Spleen (tissue), 11 donors: ENCODE measurements around the gene KDM4B. TPM values are rescaled to one million over a fixed set of nuclear protein-coding genes. Genes with fewer than 3 reads are reported as not detected.

Experiments used
- DNase-seq: peaks from one replicate; pipeline ENCODE4 v3.0.0-alpha.2; 2020
- H3K27ac ChIP-seq, 8 donors: fragments of 200-600 bp; sonication (generic) in 7 of 8; 1 replicate in 4 of 8; 2 replicates in 4 of 8; pipeline versions ENCODE4 v1.5.0 to v1.8.0; 2016 to 2021; ENCODE audit warnings: inconsistent platforms in 4 of 8, mild to moderate bottlenecking in 4 of 8, moderate library complexity in 1 of 8
- H3K27me3 ChIP-seq, 7 donors: fragments of 200-600 bp; sonication (generic) in 6 of 7; replicated peaks in 1 of 7; 1 replicate in 4 of 7; 2 replicates in 3 of 7; pipeline versions ENCODE4 v1.5.0 to v1.8.0; 2016 to 2021; ENCODE audit warnings: inconsistent platforms in 3 of 7, mild to moderate bottlenecking in 1 of 7
- H3K36me3 ChIP-seq, 6 donors: fragments of 200-600 bp; sonication (generic) in 5 of 6; 1 replicate in 4 of 6; 2 replicates in 2 of 6; pipeline versions ENCODE4 v1.5.0 to v1.8.0; 2016 to 2021; ENCODE audit warnings: inconsistent platforms in 2 of 6
- H3K4me1 ChIP-seq, 6 donors: fragments of 200-600 bp; sonication (generic) in 5 of 6; 1 replicate in 3 of 6; 2 replicates in 3 of 6; pipeline versions ENCODE4 v1.5.0 to v1.8.0; 2016 to 2021; ENCODE audit warnings: inconsistent platforms in 3 of 6
- H3K4me3 ChIP-seq, 8 donors: fragments of 200-600 bp; sonication (generic) in 7 of 8; 1 replicate in 4 of 8; 2 replicates in 4 of 8; pipeline versions ENCODE4 v1.5.0 to v1.8.0; 2016 to 2021; ENCODE audit warnings: inconsistent platforms in 4 of 8, mild to moderate bottlenecking in 4 of 8, moderate library complexity in 2 of 8
- H3K9me3 ChIP-seq, 8 donors: fragments of 200-600 bp; sonication (generic) in 7 of 8; 1 replicate in 4 of 8; 2 replicates in 4 of 8; pipeline versions ENCODE4 v1.5.0 to v1.8.0; 2016 to 2021; ENCODE audit warnings: inconsistent platforms in 4 of 8
- CTCF ChIP-seq, 11 experiments: fragments of 200-600 bp in 7 of 11; fragments of 450-650 bp in 4 of 11; sonication (generic) in 4 of 11; IDR thresholded peaks in 8 of 11; conservative IDR thresholded peaks in 3 of 11; 1 replicate in 7 of 11; 2 replicates in 4 of 11; pipeline versions ENCODE4 v1.4.0 to v1.8.0; 2016 to 2021; ENCODE audit warnings: antibody characterized with exemption in 11 of 11, inconsistent platforms in 4 of 11, mild to moderate bottlenecking in 1 of 11
- POLR2A ChIP-seq, 3 donors: fragments of 450-650 bp; IDR thresholded peaks; one replicate each; pipeline ENCODE4 v1.5.1; 2017; ENCODE audit warnings: antibody characterized with exemption in 3 of 3, mild to moderate bottlenecking in 1 of 3
- POLR2AphosphoS5 ChIP-seq, 3 donors: sonication (generic); formaldehyde crosslinking; IDR thresholded peaks; one replicate each; pipeline ENCODE4 v1.5.1; 2017; ENCODE audit warnings: antibody characterized with exemption in 3 of 3
- WGBS, 5 donors: extraction: QIAGEN DNeasy Blood & Tissue Kit in 3 of 5; methylation state at CpG; one replicate each; pipeline versions ENCODE4 v1.1.5 to v1.1.7; 2013 to 2018; 5-methylcytosine and 5-hydroxymethylcytosine counted together
- intact Hi-C: fragments of 100-400 bp; cut with DNase I; formaldehyde crosslinking; loops from one replicate; pipeline ENCODE4 v1.15.0; 2023; ENCODE audit warnings: low total_unique reads
- polyA plus RNA-seq, 3 donors: library from polyadenylated mRNA; stranded (reverse); fragments of 200-250 nt; gene quantifications; one replicate each; pipeline ENCODE4 v1.2.1, GENCODE V29; 2013
- total RNA-seq, 7 donors: library from RNA; depleted of rRNA in 3 of 7; stranded (reverse); fragments of >200 nt in 3 of 7; fragmentation: NEBNext Ultra II Directional in 4 of 7; extraction: Animal tissue kit (Norgen Biotek cat#: 25700) in 4 of 7; gene quantifications; one replicate each; pipeline versions ENCODE4 v1.1.0 to v1.2.1, GENCODE V29; 2016 to 2021
- donor health status: healthy with polysubstance abuse.
- donor health status: DM: no; HTN: no; CAD: no; lungs with moderate emphysema.
- donor health status: DM: no; HTN: no; CAD: no.
- donor health status: Bipolar disorder and iron deficiency.
- donor health status: healthy.
- donor health status: DM: no; HTN: no; CAD: no.
- donor health status: DM: yes; HTN: yes; CAD: no.

The KDM4B gene
- total and polyA plus RNA-seq, 10 donors, result 18.3 to 80.5 (median 52.4) TPM

- TF ChIP-seq POLR2AphosphoS5 (IDR thresholded peaks at IDR 0.05) (no peak), POLR2A (IDR thresholded peaks at IDR 0.05) (no peak), CTCF (IDR thresholded peaks at IDR 0.05 in 8 of 11, conservative IDR thresholded peaks at IDR 0.05 in 3 of 11) (no peak)
These were observed 110.3 kb downstream of the KDM4B start for GRCh38 chr19:5079071-5079774.

GRCh38 chr19:5080030-5080654 is 111.2 kb downstream of the KDM4B start:
- Histone ChIP-seq H3K27me3 (no peaks in the 10 kb centered on the region), H3K36me3 (peaks cover 0 to 91% (median 60%) of the 10 kb centered on the region in 6 donors), H3K27ac (peak overlapping the region in 1 of 8 donors; percentile 70), H3K9me3 (no peaks in the 10 kb centered on the region), H3K4me1 (peaks cover under 1 to 27% (median 14%) of the 10 kb centered on the region in 6 donors), H3K4me3 (no peak overlapping the region)
- TF ChIP-seq POLR2A (IDR thresholded peaks at IDR 0.05) (no peak), CTCF (IDR thresholded peaks at IDR 0.05 in 8 of 11, conservative IDR thresholded peaks at IDR 0.05 in 3 of 11) (no peak), POLR2AphosphoS5 (IDR thresholded peaks at IDR 0.05) (no peak)
- 88 to 95% (median 91%) methylated on average over 27 of the region's 27 CpGs for WGBS, 5 donors
- DNase-seq, result no peak
- intact Hi-C loops, result no loop called here

More at GRCh38 chr19:5079071-5079774, 110.3 kb downstream of the KDM4B start:
- DNase-seq, result no peak
- 88 to 96% (median 93%) methylated on average over 17 to 18 of the region's 18 CpGs for WGBS, 5 donors
- peak overlapping the region in 6 of 8 donors; percentile 36 to 71 (median 68) for H3K27ac ChIP-seq
- H3K4me3 ChIP-seq, result no peak overlapping the region
- intact Hi-C loops, result loop anchor here (10.0 kb wide), 1 partner anchor 46 kb away; no protein-coding TSS in a partner anchor
- H3K9me3 ChIP-seq, result no peaks in the 10 kb centered on the region
- H3K36me3 ChIP-seq, result peaks cover 0 to 93% (median 60%) of the 10 kb centered on the region in 6 donors
- H3K4me1 ChIP-seq, result peaks cover 10 to 37% (median 23%) of the 10 kb centered on the region in 6 donors
- no peaks in the 10 kb centered on the region for H3K27me3 ChIP-seq

- DNase-seq, result no peak
- 95 to 97% (median 96%) methylated on average over 19 of the region's 19 CpGs for WGBS, 5 donors
- no peak for TF ChIP-seq CTCF (IDR thresholded peaks at IDR 0.05 in 8 of 11, conservative IDR thresholded peaks at IDR 0.05 in 3 of 11)
- TF ChIP-seq POLR2A (IDR thresholded peaks at IDR 0.05), result no peak
- intact Hi-C loops, result no loop called here
- peaks cover 0 to 91% (median 67%) of the 10 kb centered on the region in 6 donors for H3K36me3 ChIP-seq
- peaks cover 0 to 21% (median 7%) of the 10 kb centered on the region in 6 donors for H3K4me1 ChIP-seq
- no peak overlapping the region for H3K4me3 ChIP-seq
- H3K27ac ChIP-seq, result no peak overlapping the region
- H3K27me3 ChIP-seq, result no peaks in the 10 kb centered on the region
- H3K9me3 ChIP-seq, result no peaks in the 10 kb centered on the region
These were observed 111.9 kb downstream of the KDM4B start for GRCh38 chr19:5080809-5081208.
